GM12878 (cell line): Measurements from ENCODE around the gene PTPRJ. TPM values are rescaled to one million over a fixed set of nuclear protein-coding genes. Genes with fewer than 3 reads are reported as not detected.

Experiments
- ATAC-seq: fragments of 200-7000 bp; cut with Tn5 transposase; 3 replicates; pipeline ENCODE4 v1.9.1; 2020; ENCODE audit warnings: mild to moderate bottlenecking, moderate library complexity
- BruUV-seq: library from RNA; stranded (reverse); fragments of 400-500 nt; replicated peaks from 2 replicates; lab custom pipeline; 2021; lab: Mats Ljungman, UMichigan
- CTCF ChIA-PET: fragments of 300-600 bp; sonication (Branson Sonifier 250); formaldehyde crosslinking; extraction: SDS; loops from one replicate; lab custom pipeline; 2021; ENCODE audit warnings: inconsistent platforms; lab: Yijun Ruan, JAX
- POLR2A ChIA-PET: fragments of 350-600 bp; formaldehyde crosslinking; extraction: SDS; loops from one replicate; lab custom pipeline; 2021; ENCODE audit warnings: inconsistent platforms; lab: Charles Lee
- RAD21 ChIA-PET: fragments of 300-600 bp; sonication (Branson Sonifier 250); formaldehyde crosslinking; loops from one replicate; lab custom pipeline; 2023; ENCODE audit warnings: antibody characterized with exemption; ENCODE audit not compliant: unreplicated experiment; lab: Charles Lee
- SMC1A ChIA-PET: fragments of 300-600 bp; sonication (Branson Sonifier 250); formaldehyde crosslinking; loops from one replicate; lab custom pipeline; 2023; ENCODE audit not compliant: unreplicated experiment, uncharacterized antibody; lab: Charles Lee
- DNase-seq: peaks from one replicate; pipeline ENCODE4 v3.0.0-alpha.2; 2011; ENCODE audit warnings: low read depth, low spot score
- FAIRE-seq: peaks from 3 replicates; lab custom pipeline; 2011; peaks lifted over from hg19 to GRCh38; lab: Jason Lieb, UNC
- H2AFZ ChIP-seq: 2 replicates; pipeline ENCODE4 v1.6.0; 2011; ENCODE audit warnings: low read depth, low read length, control low read depth; ENCODE audit not compliant: control insufficient read depth
- H3K27ac ChIP-seq: 2 replicates; pipeline ENCODE4 v1.5.1; 2011; ENCODE audit warnings: control low read depth; ENCODE audit not compliant: control insufficient read depth, insufficient read depth
- H3K27me3 ChIP-seq, 2 experiments: replicated peaks in 1 of 2; 2 replicates each; pipeline versions ENCODE4 v1.6.0 to v1.6.1; 2011; ENCODE audit warnings: low read length in 1 of 2; ENCODE audit not compliant: control insufficient read depth in 2 of 2, insufficient read depth in 2 of 2
- H3K36me3 ChIP-seq, 2 experiments: 2 replicates each; pipeline ENCODE4 v1.5.1; 2011; ENCODE audit warnings: low read length in 1 of 2; ENCODE audit not compliant: control insufficient read depth in 2 of 2, insufficient read depth in 2 of 2
- H3K4me1 ChIP-seq: 2 replicates; pipeline ENCODE4 v1.6.1; 2011; ENCODE audit warnings: mild to moderate bottlenecking, low read length, moderate library complexity, mixed read lengths; ENCODE audit not compliant: control insufficient read depth, insufficient read depth
- H3K4me2 ChIP-seq: 2 replicates; pipeline ENCODE4 v1.6.0; 2011; ENCODE audit warnings: control low read depth; ENCODE audit not compliant: control insufficient read depth, insufficient read depth
- H3K4me3 ChIP-seq: fragments of 200-600 bp; sonication (generic); 2 replicates; pipeline ENCODE4 v1.5.1; 2016
- H3K79me2 ChIP-seq: 2 replicates; pipeline ENCODE4 v1.6.0; 2011; ENCODE audit warnings: low read length; ENCODE audit not compliant: control insufficient read depth, insufficient read depth
- H3K9ac ChIP-seq: 2 replicates; pipeline ENCODE4 v1.8.0; 2011; ENCODE audit warnings: low read length, control low read depth, mixed read lengths; ENCODE audit not compliant: control insufficient read depth, insufficient read depth
- H3K9me3 ChIP-seq: replicated peaks from 3 replicates; pipeline ENCODE4 v1.5.1; 2011; ENCODE audit warnings: mild to moderate bottlenecking, low read length; ENCODE audit not compliant: control insufficient read depth, insufficient read depth
- H4K20me1 ChIP-seq: 2 replicates; pipeline ENCODE4 v1.6.0; 2011; ENCODE audit not compliant: control insufficient read depth, insufficient read depth
- ATF7 ChIP-seq: fragments of 450-650 bp; IDR thresholded peaks from 2 replicates; pipeline ENCODE4 v1.6.1; 2016; ENCODE audit warnings: low read depth, mild to moderate bottlenecking
- CBX5 ChIP-seq: sonication (generic); IDR thresholded peaks from 2 replicates; pipeline ENCODE4 v1.6.1; 2016; ENCODE audit warnings: low read depth, moderate library complexity, mild to moderate bottlenecking, inconsistent platforms
- EP300 ChIP-seq, 2 experiments: fragments of 150-350 bp in 1 of 2; IDR thresholded peaks; 2 replicates each; pipeline ENCODE4 v1.6.1; 2011 to 2012; ENCODE audit warnings: low read depth in 2 of 2, low read length in 2 of 2, borderline replicate concordance in 1 of 2, improper control_type of control experiment in 1 of 2, inconsistent platforms in 1 of 2; ENCODE audit not compliant: control insufficient read depth in 1 of 2
- ESRRA ChIP-seq: IDR thresholded peaks from 2 replicates; pipeline ENCODE4 v1.6.1; 2012; ENCODE audit warnings: mild to moderate bottlenecking, low read length, improper control_type of control experiment
- FOS ChIP-seq: IDR thresholded peaks from 3 replicates; pipeline ENCODE4 v1.6.1; 2011; ENCODE audit warnings: borderline replicate concordance; ENCODE audit not compliant: insufficient read length; ENCODE audit errors: extremely low read depth
- FOXM1 ChIP-seq: IDR thresholded peaks from 2 replicates; pipeline ENCODE4 v1.6.1; 2012; ENCODE audit warnings: low read depth, mild to moderate bottlenecking, inconsistent platforms, low read length, moderate library complexity
- GATAD2B ChIP-seq: fragments of 450-650 bp; conservative IDR thresholded peaks from 2 replicates; pipeline ENCODE4 v1.6.1; 2017; ENCODE audit warnings: low read depth, mild to moderate bottlenecking, moderate library complexity
- HDAC6 ChIP-seq: fragments of 200-600 bp; sonication (generic); IDR thresholded peaks from one replicate; pipeline ENCODE4 v1.8.0; 2017; ENCODE audit warnings: antibody characterized with exemption; ENCODE audit not compliant: unreplicated experiment
- MEF2A ChIP-seq: IDR thresholded peaks from 2 replicates; pipeline ENCODE4 v1.6.1; 2011; ENCODE audit warnings: low read depth, mild to moderate bottlenecking, low read length, moderate library complexity; ENCODE audit not compliant: insufficient read depth
- NRF1 ChIP-seq: conservative IDR thresholded peaks from 2 replicates; pipeline ENCODE4 v1.6.1; 2011; ENCODE audit warnings: mild to moderate bottlenecking, low read depth, low read length, improper control_type of control experiment
- RAD21 ChIP-seq: IDR thresholded peaks from 2 replicates; pipeline ENCODE4 v1.6.1; 2011; ENCODE audit warnings: mild to moderate bottlenecking, low read depth, low read length, moderate library complexity; ENCODE audit not compliant: insufficient read depth
- WRNIP1 ChIP-seq: IDR thresholded peaks from 2 replicates; pipeline ENCODE4 v1.6.1; 2011; ENCODE audit warnings: low read depth, low read length, improper control_type of control experiment, borderline replicate concordance
- WGBS: methylation state at CpG from one replicate; pipeline ENCODE4 v1.1.6; 2016; ENCODE audit warnings: low lambda C conversion rate; ENCODE audit not compliant: insufficient replicate concordance, insufficient coverage; ENCODE audit errors: missing lambda C conversion rate; 5-methylcytosine and 5-hydroxymethylcytosine counted together
- in situ Hi-C: fragments of 300-500 bp; cut with MboI; formaldehyde crosslinking; loops from 9 replicates; pipeline ENCODE4 v1.14.3; 2018; ENCODE audit warnings: mixed read lengths
- intact Hi-C: fragments of 100-400 bp; cut with micrococcal nuclease; formaldehyde crosslinking; loops from one replicate; pipeline ENCODE4 v1.14.2; 2022; ENCODE audit not compliant: unreplicated experiment
- polyA plus RNA-seq, 11 experiments: library from polyadenylated mRNA; depleted of rRNA in 4 of 11; unstranded in 6 of 11; stranded (reverse) in 5 of 11; fragments of >200 nt; fragmentation: Nextera tagmentation in 4 of 11; fragmentation: Illumina TruSeq in 1 of 11; extraction: Ambion mirVana in 4 of 11; extraction: Trizol in 1 of 11; gene quantifications; 1 replicate in 1 of 11; 2 replicates in 10 of 11; pipeline versions ENCODE4 v1.2.1 to v1.2.3, GENCODE V29; 2011 to 2016; ENCODE audit warnings: inconsistent platforms in 2 of 11, missing spikeins in 2 of 11, low read depth in 1 of 11
- total RNA-seq, 4 experiments: library from RNA; depleted of rRNA in 3 of 4; stranded (reverse); fragments of >200 nt in 3 of 4; fragmentation: Illumina TruSeq in 1 of 4; extraction: Trizol in 1 of 4; gene quantifications; 2 replicates each; pipeline versions ENCODE4 v1.2.1 to v1.2.3, GENCODE V29; 2013 to 2021

The PTPRJ gene
- total and polyA plus RNA-seq, 10 of the 15 experiments (the other 5 are each of a cell fraction or from before 2014, with no cell fraction given) = 0.22 to 22.4 (median 7.4) TPM

DNA sequence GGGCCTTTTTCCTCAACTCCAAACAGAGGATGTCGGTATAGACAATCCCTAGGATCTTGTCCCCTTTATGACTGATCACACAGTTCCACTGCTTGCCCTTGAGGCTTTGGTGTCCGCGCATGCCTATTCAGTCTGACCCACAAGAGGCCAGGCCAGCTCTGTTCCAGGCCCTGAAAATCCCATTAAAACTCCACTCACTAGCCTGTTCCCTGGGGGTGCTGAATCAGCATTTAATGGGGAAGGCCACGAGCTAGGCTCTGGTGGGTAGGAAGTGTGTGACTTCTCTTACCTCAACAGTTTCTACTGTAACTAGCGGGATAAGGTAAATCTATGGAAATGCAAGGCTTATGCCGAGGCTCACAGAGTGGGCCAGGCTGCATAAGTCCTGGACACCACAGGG lies 117.7 kb downstream of the PTPRJ start:
- TF ChIP-seq ESRRA = no peak
- no peak for TF ChIP-seq ATF7
- TF ChIP-seq NRF1 = no peak
- no peak for TF ChIP-seq CBX5
- no peak for TF ChIP-seq FOXM1
- no peak for TF ChIP-seq MEF2A
- TF ChIP-seq EP300 (IDR thresholded peaks at IDR 0.05; ENCODE audit: borderline replicate concordance in 1 of 2, control insufficient read depth in 1 of 2, low read depth in 2 of 2, low read length in 2 of 2) = no peak
- no peak for TF ChIP-seq WRNIP1
- no peak for TF ChIP-seq RAD21
- no peak for TF ChIP-seq FOS
- TF ChIP-seq HDAC6 = no peak
- TF ChIP-seq GATAD2B = no peak
- no peak overlapping the region for H2AFZ ChIP-seq
- 34% methylated on average over 6 of the region's 6 CpGs for WGBS
- no peak overlapping the region for H3K9ac ChIP-seq
- ChIA-PET RAD21 (no interaction called here), CTCF (no interaction called here), POLR2A (no interaction called here), SMC1A (interaction anchor here (1.7 kb wide), 1 partner anchor 9 kb away, joined by 5 read pairs; no protein-coding TSS in a partner anchor)
- no peak for DNase-seq
- no peak for ATAC-seq
- no peak for FAIRE-seq
- H3K27me3 ChIP-seq = no peaks in the 10 kb centered on the region
- no peaks in the 10 kb centered on the region; the same call in 1 of the 2 replicates for H4K20me1 ChIP-seq
- in situ Hi-C loops (no loop called here), intact Hi-C loops (no loop called here)
- H3K4me3 ChIP-seq = no peak overlapping the region
- peaks cover 18% of the 10 kb centered on the region for H3K4me1 ChIP-seq
- H3K9me3 ChIP-seq = no peaks in the 10 kb centered on the region; the same call in 2 of the 3 replicates
- no TSS peak for BruUV-seq
- H3K27ac ChIP-seq = no peak overlapping the region
- no peak overlapping the region for H3K4me2 ChIP-seq
- H3K79me2 ChIP-seq = peaks cover 2% of the 10 kb centered on the region; the same call in 1 of the 2 replicates
- no peaks in the 10 kb centered on the region for H3K36me3 ChIP-seq
